ENCODE measurements around the gene CENPN.

- no peak for TF ChIP-seq CTCF (optimal IDR thresholded peaks at IDR 0.05 in 1 of 3, IDR thresholded peaks at IDR 0.05 in 1 of 3, conservative IDR thresholded peaks at IDR 0.05 in 1 of 3; ENCODE audit: extremely low read depth in 1 of 3, insufficient read depth in 2 of 3, low read length in 3 of 3)
- no peak for TF ChIP-seq EZH2 (IDR thresholded peaks at IDR 0.05; ENCODE audit: low read length)
Measured at GRCh38 chr16:80993834-80994233, 13.2 kb upstream of the CENPN start.

Measured in keratinocyte (primary cell).